ENCODE data around the gene MED16.
"Not testable (repeated sequence)": the region's sequence is repeated elsewhere in the genome, so short reads cannot be mapped to it uniquely, and the experiment has no call there.

Gene MED16

GRCh38 chr19:825897-826644 is 66.9 kb downstream of the MED16 start:
- no peak for DNase-seq

GRCh38 chr19:824885-825284 is 68.1 kb downstream of the MED16 start:
- no peak for DNase-seq

- DNase-seq = no peak
Observed at GRCh38 chr19:823565-824121, 69.3 kb downstream of the MED16 start.

GRCh38 chr19:821825-822503 is 71.0 kb downstream of the MED16 start, which contains the start of gene PLPPR3:
Gene PLPPR3 (minus strand): TSS chr19:821955. CDS start chr19:821559, 396 bp downstream.
- DNase-seq = no peak

GRCh38 chr19:821231-821824 is 71.7 kb downstream of the MED16 start:
- no peak for DNase-seq

- not testable (repeated sequence) for DNase-seq
Observed at GRCh38 chr19:820212-820611, 72.8 kb downstream of the MED16 start.
